Testis (tissue), 2 donors: ENCODE results near the gene UTP4.

ENCODE experiments used
- POLR2A ChIP-seq: fragments of 450-650 bp; IDR thresholded peaks from one replicate; pipeline ENCODE4 v1.6.1; 2017; ENCODE audit warnings: antibody characterized with exemption, mild to moderate bottlenecking, moderate library complexity
- TF ChIP-seq, protein P1 (sequence below), 3 experiments: fragments of 450-650 bp in 2 of 3; fragments of 200-600 bp in 1 of 3; sonication (generic) in 1 of 3; IDR thresholded peaks; one replicate each; pipeline ENCODE4 v1.5.1; 2016 to 2019; ENCODE audit warnings: antibody characterized with exemption in 3 of 3, mild to moderate bottlenecking in 2 of 3, moderate library complexity in 1 of 3

DNA sequence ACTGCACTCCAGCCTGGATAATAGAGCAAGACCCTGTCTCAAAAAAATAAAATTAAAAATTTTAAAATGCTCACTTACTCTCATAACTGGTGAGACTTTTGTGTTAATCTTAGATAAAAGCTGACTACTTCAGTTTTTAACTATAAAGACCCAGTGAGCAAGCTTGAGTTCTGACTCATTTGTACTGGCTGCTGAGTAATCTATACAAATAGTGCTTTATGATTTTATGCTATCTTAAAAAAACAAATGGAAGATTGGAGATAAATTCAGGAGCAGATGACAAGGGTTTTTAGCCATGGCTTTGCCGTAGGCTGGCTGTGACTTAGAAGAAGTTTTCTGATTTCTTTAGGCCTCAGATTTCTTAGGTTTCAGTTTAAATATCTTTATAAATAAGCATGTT lies 85.0 kb downstream of the UTP4 start:
- no peak for TF ChIP-seq POLR2A
- TF ChIP-seq, protein P1, sequence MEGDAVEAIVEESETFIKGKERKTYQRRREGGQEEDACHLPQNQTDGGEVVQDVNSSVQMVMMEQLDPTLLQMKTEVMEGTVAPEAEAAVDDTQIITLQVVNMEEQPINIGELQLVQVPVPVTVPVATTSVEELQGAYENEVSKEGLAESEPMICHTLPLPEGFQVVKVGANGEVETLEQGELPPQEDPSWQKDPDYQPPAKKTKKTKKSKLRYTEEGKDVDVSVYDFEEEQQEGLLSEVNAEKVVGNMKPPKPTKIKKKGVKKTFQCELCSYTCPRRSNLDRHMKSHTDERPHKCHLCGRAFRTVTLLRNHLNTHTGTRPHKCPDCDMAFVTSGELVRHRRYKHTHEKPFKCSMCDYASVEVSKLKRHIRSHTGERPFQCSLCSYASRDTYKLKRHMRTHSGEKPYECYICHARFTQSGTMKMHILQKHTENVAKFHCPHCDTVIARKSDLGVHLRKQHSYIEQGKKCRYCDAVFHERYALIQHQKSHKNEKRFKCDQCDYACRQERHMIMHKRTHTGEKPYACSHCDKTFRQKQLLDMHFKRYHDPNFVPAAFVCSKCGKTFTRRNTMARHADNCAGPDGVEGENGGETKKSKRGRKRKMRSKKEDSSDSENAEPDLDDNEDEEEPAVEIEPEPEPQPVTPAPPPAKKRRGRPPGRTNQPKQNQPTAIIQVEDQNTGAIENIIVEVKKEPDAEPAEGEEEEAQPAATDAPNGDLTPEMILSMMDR (IDR thresholded peaks at IDR 0.05) = no peak
